ENCODE results near the gene STOML1. TPM values are rescaled to one million over a fixed set of nuclear protein-coding genes. Genes with fewer than 3 reads are reported as not detected.

The STOML1 gene
- 28.1 and 29.9 TPM in 2 replicates for total RNA-seq (2014; rRNA removed)
- 29.7 TPM for polyA plus RNA-seq (2012)

GRCh38 chr15:73991726-73992593 lies at the start of gene STOML1:
TSS of gene STOML1 (minus strand) at chr15:73992295. CDS start at chr15:73992223, 72 bp downstream.
- peak; percentile 90 for DNase-seq (ENCODE audit: low read depth)

GRCh38 chr15:74041311-74041756 lies 49.2 kb upstream of the STOML1 start:
- no peak for DNase-seq (ENCODE audit: low read depth)

- DNase-seq (ENCODE audit: low read depth): peak; percentile 89
Observed at GRCh38 chr15:74040109-74040850, 48.2 kb upstream of the STOML1 start.

- DNase-seq (ENCODE audit: low read depth): no peak
Observed at GRCh38 chr15:74039656-74040010, 47.5 kb upstream of the STOML1 start.

GRCh38 chr15:74038707-74039655 lies 46.9 kb upstream of the STOML1 start:
- DNase-seq (ENCODE audit: low read depth): no peak

- no peak for DNase-seq (ENCODE audit: low read depth)
Observed at GRCh38 chr15:74037171-74038117, 45.3 kb upstream of the STOML1 start.

GRCh38 chr15:74036271-74037170 lies 44.4 kb upstream of the STOML1 start:
- DNase-seq (ENCODE audit: low read depth): peak; percentile 44

GRCh38 chr15:74035121-74036017 lies 43.3 kb upstream of the STOML1 start:
- DNase-seq (ENCODE audit: low read depth): no peak

GRCh38 chr15:74034206-74034755 lies 42.2 kb upstream of the STOML1 start:
- no peak for DNase-seq (ENCODE audit: low read depth)

GRCh38 chr15:74032606-74033561 lies 40.8 kb upstream of the STOML1 start:
- no peak for DNase-seq (ENCODE audit: low read depth)

GRCh38 chr15:74032046-74032445 lies 40.0 kb upstream of the STOML1 start:
- DNase-seq (ENCODE audit: low read depth): no peak

GRCh38 chr15:74028646-74029045 lies 36.6 kb upstream of the STOML1 start:
- DNase-seq (ENCODE audit: low read depth): no peak

GRCh38 chr15:74027688-74028087 lies 35.6 kb upstream of the STOML1 start:
- no peak for DNase-seq (ENCODE audit: low read depth)

GRCh38 chr15:74025436-74025835 lies 33.3 kb upstream of the STOML1 start:
- DNase-seq (ENCODE audit: low read depth): peak; percentile 20

GRCh38 chr15:74024687-74025086 lies 32.6 kb upstream of the STOML1 start:
- no peak for DNase-seq (ENCODE audit: low read depth)

- no peak for DNase-seq (ENCODE audit: low read depth)
Observed at GRCh38 chr15:74022706-74023470, 30.8 kb upstream of the STOML1 start.

All from LHCN-M2 (cell line).